LNCaP clone FGC (cell line): ENCODE measurements around the gene ARSA.

ENCODE experiments used
- DNase-seq: peaks from one replicate; pipeline ENCODE4 v3.0.0-alpha.2; 2011; ENCODE audit warnings: low read depth
- H3K4me3 ChIP-seq: 2 replicates; pipeline ENCODE4 v1.5.1; 2011; ENCODE audit warnings: mild to moderate bottlenecking, low read depth, low read length, control low read depth
- CTCF ChIP-seq: IDR thresholded peaks from 2 replicates; pipeline ENCODE4 v1.5.1; 2012; ENCODE audit warnings: mild to moderate bottlenecking; ENCODE audit not compliant: control insufficient read depth, insufficient read depth; ENCODE audit errors: extremely low read depth

ARSA gene

GRCh38 chr22:50633086-50633485 lies 5.1 kb upstream of the ARSA start:
- DNase-seq = no peak
- no peak for TF ChIP-seq CTCF
- no peak overlapping the region for H3K4me3 ChIP-seq

- TF ChIP-seq CTCF = no peak
- H3K4me3 ChIP-seq = no peak overlapping the region
- DNase-seq = no peak
These were observed 2.4 kb upstream of the ARSA start for GRCh38 chr22:50630376-50630775.

- peak overlapping the region; percentile 86 for H3K4me3 ChIP-seq
- TF ChIP-seq CTCF = no peak
- no peak for DNase-seq
These were observed 687 bp upstream of the ARSA start for GRCh38 chr22:50628543-50629134.

GRCh38 chr22:50626850-50627641 lies 906 bp downstream of the ARSA start:
- TF ChIP-seq CTCF = no peak
- H3K4me3 ChIP-seq = peak overlapping the region; percentile 86
- DNase-seq = no peak

- no peak for DNase-seq
- no peak overlapping the region; the same call in 1 of the 2 replicates for H3K4me3 ChIP-seq
- TF ChIP-seq CTCF = no peak
These were observed 1.6 kb downstream of the ARSA start for GRCh38 chr22:50626314-50626849.

- DNase-seq = no peak
- no peak overlapping the region for H3K4me3 ChIP-seq
- TF ChIP-seq CTCF = no peak
These were observed 2.2 kb downstream of the ARSA start for GRCh38 chr22:50625568-50626313.
